Mesenteric fat pad (tissue), 1 donor: ENCODE results near the gene IDUA. TPM values are rescaled to one million over a fixed set of nuclear protein-coding genes. Genes with fewer than 3 reads are reported as not detected.

Source experiments
- DNase-seq: peaks from one replicate; pipeline ENCODE4 v3.0.0-alpha.2; 2020; ENCODE audit warnings: low spot score
- total RNA-seq: library from RNA; stranded (reverse); fragmentation: NEBNext Ultra II Directional; extraction: Animal tissue kit (Norgen Biotek cat#: 25700); gene quantifications from one replicate; pipeline ENCODE4 v1.2.1, GENCODE V29; 2021
- donor health status: DM: yes; HTN: yes; CAD: no.

The IDUA gene
- total RNA-seq, 1 donor from 2014 or later = 34.7 TPM

GRCh38 chr4:955931-956381 lies 30.9 kb upstream of the IDUA start:
- no peak for DNase-seq

DNA sequence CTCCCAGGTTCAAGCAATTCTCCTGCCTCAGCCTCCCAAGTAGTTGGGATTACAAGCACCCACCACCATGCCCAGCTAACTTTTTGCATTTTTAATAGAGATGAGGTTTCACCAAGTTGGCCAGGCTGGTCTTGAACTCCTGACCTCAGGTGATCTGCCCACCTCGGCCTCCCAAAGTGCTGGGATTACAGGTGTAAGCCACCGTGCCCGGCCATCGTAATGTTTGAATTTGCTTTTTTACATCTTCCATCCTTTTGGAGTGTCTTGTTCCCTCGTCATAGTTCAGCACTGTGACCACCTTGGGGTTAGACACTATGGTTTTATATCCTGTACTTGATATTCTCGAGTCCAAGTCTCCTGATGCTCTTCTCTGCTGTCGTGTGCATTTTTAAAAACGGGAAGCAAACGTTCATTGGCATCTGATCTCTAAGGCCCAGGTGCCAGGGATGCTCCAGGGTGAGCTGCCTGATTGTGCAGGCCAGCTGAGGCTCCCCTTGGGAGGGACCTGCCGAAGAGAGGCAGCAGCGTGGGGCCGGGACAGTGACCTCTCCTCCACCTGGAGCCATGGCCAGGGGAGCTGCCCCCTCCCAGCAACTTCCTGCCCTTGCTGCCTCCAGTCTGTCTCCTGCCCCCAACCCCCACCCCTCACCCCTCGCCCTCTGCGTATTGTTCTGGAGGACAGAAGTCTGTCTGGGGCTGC lies 30.2 kb upstream of the IDUA start:
- no peak for DNase-seq

GRCh38 chr4:957231-957580 lies 29.6 kb upstream of the IDUA start:
- no peak for DNase-seq

GRCh38 chr4:957581-958313 lies 29.1 kb upstream of the IDUA start:
- DNase-seq = no peak

DNA sequence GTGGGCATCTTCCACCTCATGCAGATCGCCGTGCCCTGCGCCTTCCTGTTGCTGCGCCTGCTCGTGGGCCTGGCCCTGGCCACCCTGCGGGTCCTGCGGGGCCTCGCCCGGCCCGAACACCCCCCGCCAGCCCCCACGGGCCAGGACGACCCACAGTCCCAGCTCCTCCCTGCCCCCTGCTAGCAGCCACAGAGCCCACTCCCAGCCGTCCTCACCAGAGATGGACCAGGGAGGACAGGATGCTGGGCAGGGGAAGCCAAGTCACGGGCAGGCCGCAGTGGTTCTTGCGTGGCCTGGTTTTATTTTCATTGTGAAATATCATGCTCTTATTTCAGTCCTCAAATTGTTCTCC lies 28.6 kb upstream of the IDUA start:
- DNase-seq = no peak

DNA sequence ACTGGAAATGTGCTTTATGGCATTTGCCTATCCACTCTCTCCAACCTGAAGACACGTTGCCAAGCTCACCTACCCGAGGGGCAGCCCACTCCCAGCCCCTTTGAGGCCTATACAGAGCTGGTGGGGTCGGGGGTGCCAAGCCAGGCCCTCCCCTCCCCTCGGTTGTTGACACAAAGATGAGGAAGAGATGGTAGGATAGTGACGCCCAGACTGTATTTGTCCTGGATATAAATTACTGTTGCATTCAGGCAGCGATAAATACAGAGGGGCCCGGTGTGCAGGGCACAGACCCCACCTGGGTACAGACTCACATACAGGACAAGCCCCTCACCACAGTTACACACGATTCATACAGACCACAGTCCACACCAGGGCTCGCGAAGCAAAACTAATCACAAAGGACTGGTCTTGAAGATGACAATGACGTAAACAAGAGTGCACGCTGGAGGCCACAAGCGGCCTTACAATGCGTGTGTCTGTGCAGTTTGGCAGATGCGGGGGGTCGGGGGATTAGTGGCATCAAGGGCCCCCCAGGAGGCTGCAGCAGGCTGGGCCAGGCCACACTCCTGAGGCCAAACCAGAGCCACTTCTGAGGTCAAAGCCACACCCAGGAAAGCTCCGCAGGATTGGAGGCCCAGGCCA lies 28.0 kb upstream of the IDUA start:
- no peak for DNase-seq

GRCh38 chr4:959338-960139 lies 27.3 kb upstream of the IDUA start:
- no peak for DNase-seq

- DNase-seq = no peak
Observed at GRCh38 chr4:960140-960635, 26.7 kb upstream of the IDUA start.

GRCh38 chr4:960636-961350 lies 26.1 kb upstream of the IDUA start:
- no peak for DNase-seq

DNA sequence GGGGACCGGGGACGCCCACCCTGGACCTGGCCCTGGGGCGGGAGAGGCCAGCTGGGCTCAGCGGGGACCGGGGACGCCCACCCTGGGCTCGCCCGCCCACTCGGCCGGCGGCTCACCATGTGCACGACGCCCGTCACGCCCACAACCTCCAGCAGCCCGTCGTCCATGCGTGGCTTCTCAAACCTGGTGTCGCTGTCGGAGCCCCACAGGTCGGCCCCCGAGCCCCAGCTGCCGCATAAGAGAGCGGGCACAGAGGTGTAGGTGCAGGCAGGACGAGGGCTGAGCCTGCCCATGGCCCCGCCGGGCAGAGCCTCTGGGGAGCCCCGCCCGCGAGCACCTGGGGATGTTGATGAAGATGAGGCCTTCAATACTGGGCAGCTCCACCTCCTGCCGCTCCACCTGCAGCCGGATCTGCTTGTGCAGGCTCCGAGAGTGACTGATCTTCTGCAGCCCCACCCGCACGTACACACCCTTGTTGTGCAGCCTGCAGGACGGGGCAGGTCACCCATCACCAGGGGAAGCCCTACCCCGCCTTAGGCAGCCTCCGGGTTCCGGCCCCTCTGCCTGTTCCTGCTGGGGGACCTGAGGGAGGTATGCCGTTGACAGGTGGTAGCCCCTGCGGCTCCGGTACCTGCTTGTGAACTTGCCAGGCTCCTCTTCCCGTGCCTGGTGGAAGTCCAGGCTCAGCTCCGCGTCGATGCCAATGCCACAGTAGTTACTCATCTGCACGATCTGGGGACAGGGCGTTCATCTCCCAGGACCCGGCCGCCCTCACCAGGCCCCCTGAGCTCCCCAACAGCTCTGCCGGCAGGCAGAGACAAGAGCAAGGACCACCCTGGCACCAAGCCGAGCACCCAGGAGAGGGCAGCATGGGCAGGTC lies 25.3 kb upstream of the IDUA start:
- no peak for DNase-seq

GRCh38 chr4:962231-963208 lies 24.3 kb upstream of the IDUA start:
- DNase-seq = no peak

DNA sequence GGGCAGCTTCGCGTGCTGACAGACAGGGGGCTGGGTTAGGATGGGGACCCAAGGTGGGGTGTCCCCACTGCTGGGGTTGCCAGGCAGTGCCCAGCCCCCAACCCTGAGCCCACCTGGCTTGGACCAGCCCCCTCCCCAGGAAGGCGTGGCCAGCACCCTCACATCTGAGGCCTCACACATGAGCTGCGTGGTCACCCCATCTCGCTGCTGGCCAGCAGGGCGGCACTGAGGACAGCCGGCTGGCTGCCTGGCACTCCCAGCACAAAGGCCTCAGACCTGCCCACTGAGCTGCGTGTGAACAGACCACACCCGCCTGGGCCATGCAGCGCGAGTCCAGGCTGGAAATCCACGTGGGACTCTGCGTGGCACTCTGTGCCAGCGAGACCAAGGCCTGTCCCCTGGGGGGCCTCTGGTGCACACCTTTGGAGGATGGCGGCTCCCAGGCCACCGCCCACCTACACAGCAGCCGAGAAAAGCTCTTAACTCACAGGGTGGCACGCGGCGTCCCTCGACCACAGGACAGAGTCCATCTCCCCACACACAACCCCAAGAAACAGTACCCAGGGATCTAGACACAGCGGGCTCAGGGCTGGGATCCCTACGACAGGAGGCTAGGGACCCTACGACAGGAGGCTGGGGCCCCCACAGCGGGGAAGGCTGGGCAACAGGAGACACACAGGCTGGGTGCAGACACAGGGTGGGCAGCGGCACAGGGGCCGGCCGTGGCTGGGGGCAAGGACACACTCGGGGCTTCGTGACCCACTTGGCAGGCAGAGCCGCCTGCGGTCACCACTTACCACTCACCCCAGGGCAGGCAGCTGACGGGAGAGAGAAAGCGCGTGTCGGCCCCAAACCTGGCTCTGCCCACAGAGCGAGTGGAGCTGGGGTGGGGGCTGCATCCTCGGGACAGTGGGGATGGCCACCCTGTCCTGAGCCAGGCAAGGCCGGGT lies 23.3 kb upstream of the IDUA start:
- DNase-seq = no peak

GRCh38 chr4:964346-965025 lies 22.4 kb upstream of the IDUA start:
- DNase-seq = no peak

DNA sequence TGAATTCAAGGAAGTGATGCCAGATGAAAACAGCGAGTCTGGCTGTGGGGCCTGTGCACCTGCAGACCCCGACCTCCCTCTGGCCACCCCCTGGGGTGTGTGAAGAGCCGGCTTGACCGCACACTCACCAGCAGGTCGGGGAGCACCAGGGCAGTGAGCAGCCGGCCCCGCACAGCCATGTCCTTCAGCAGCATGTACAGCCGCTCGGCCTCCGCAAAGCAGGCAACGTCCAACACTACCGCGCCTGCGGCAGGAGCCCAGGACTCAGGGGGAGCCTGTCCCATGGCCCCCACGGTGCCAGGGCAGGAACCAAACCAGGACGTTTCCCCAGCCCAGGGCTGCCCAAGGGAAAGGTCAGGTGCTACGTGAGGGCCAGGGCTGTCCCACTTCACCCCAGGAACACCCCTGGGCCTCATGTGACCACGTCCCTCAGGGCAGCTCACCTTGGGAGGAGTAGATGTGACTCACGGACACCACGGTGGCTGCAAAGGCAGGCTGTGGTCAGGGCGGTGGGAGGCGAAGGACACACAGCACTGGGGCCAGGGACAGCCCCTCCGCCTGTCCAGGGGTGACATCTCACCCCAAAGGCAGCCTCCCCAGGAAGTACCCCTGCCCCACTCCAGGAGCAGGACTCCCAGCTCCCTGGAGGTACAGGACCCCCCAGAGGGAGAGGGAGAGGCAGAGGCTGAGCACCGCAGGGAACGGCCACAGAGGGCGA lies 21.6 kb upstream of the IDUA start:
- DNase-seq = no peak

DNA sequence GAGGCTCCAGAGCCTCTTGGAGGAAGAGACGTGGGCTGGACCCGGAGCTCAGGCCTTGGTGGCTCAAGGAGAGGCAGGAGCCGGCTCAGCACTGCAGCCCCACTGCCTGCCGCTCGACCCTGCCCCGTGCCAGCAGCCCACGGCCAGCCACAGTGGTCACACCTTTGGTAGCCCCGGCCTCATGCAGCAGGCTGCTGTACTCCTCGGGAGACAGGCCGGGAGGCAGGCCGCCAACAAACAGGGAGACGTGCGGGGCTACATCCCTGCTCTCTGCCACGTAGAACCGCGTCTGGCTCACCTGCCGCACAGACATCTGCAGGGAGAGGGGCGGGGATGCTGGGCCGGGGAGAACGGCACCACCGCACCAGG lies 21.1 kb upstream of the IDUA start:
- DNase-seq = no peak
